ENCODE data around the gene ATP5F1B. TPM values are rescaled to one million over a fixed set of nuclear protein-coding genes. Genes with fewer than 3 reads are reported as not detected.

ATP5F1B gene
- total and polyA plus RNA-seq, 2 of the 8 experiments (the other 6 are each of a cell fraction or from before 2014, with no cell fraction given) = 900 to 1,522 TPM

GRCh38 chr12:56631790-56632700 lies 13.7 kb downstream of the ATP5F1B start:
- Histone ChIP-seq H3K4me1 (replicated peaks in 1 of 4; ENCODE audit: control insufficient read depth in 3 of 4, insufficient read depth in 4 of 4, low read length in 3 of 4) (peaks cover 14 to 44% (median 33%) of the 10 kb centered on the region in 4 experiments), H3K27ac (ENCODE audit: low read depth, low read length) (no peak overlapping the region)
- WGBS, 2 experiments (ENCODE audit: extremely low coverage in 1 of 2, insufficient coverage in 1 of 2, insufficient read length in 1 of 2, insufficient replicate concordance in 2 of 2, low coverage in 1 of 2, low lambda C conversion rate in 2 of 2, missing lambda C conversion rate in 1 of 2) = 15% methylated on average over 9 of the region's 13 CpGs; no CpG with 5 or more reads in 1 of the 2 experiments

More at GRCh38 chr12:56631790-56632700, 13.7 kb downstream of the ATP5F1B start:
- Histone ChIP-seq H3K4me2 (ENCODE audit: insufficient read depth in 1 of 2, low read depth in 2 of 2, low read length in 2 of 2) (peak overlapping the region; percentile 98 to 99), H3K14ac (ENCODE audit: insufficient read length) (no peak overlapping the region), H3K36me3 (ENCODE audit: control insufficient read depth in 2 of 4, insufficient read depth in 4 of 4, low read length in 3 of 4) (no peaks in the 10 kb centered on the region), H3K9me3 (ENCODE audit: insufficient read depth in 2 of 2, low read depth in 1 of 2, low read length in 1 of 2) (no peaks in the 10 kb centered on the region), H2BK120ac (replicated peaks; ENCODE audit: low read depth, low read length) (no peak overlapping the region), H2BK12ac (ENCODE audit: low read depth, low read length) (peak overlapping the region; percentile 78; the same call in 1 of the 2 replicates), H3K4ac (replicated peaks; ENCODE audit: insufficient read length, low read depth, low read length) (no peak overlapping the region), H3K79me1 (ENCODE audit: low read depth, low read length) (no peaks in the 10 kb centered on the region), H2AFZ (ENCODE audit: low read length) (no peak overlapping the region), H4K91ac (replicated peaks; ENCODE audit: insufficient read length, low read length) (no peak overlapping the region), H4K5ac (ENCODE audit: insufficient read length, low read depth, low read length) (peak overlapping the region; percentile 0), H3K79me2 (ENCODE audit: control insufficient read depth in 1 of 2, insufficient read depth in 2 of 2, low read length in 2 of 2) (peaks cover 9 to 40% of the 10 kb centered on the region in 2 experiments), H3K56ac (replicated peaks; ENCODE audit: insufficient read length, low read depth, low read length) (no peak overlapping the region), H3K4me3 (ENCODE audit: extremely low read depth in 1 of 4, insufficient read depth in 2 of 4, low read depth in 3 of 4, low read length in 4 of 4) (peak overlapping the region in 2 of 4 experiments; percentile 12 to 89; a peak in 4 of 8 replicates), H3K27me3 (replicated peaks in 1 of 4; ENCODE audit: control insufficient read depth in 3 of 4, extremely low read depth in 1 of 4, insufficient read depth in 3 of 4, low read length in 3 of 4) (no peaks in the 10 kb centered on the region), H2BK5ac (ENCODE audit: low read depth, low read length) (peak overlapping the region; percentile 38; the same call in 1 of the 2 replicates), H2BK20ac (ENCODE audit: low read length) (no peak overlapping the region), H3K23me2 (ENCODE audit: low read depth, low read length) (peaks cover 23% of the 10 kb centered on the region), H4K8ac (ENCODE audit: extremely low read depth, insufficient read depth, low read length) (no peak overlapping the region), H4K20me1 (replicated peaks in 1 of 2; ENCODE audit: control insufficient read depth in 1 of 2, insufficient read depth in 2 of 2, low read length in 2 of 2) (peaks cover 0 to 4% of the 10 kb centered on the region in 2 experiments), H3K23ac (ENCODE audit: insufficient read length) (no peak overlapping the region), H3K9ac (replicated peaks in 1 of 4; ENCODE audit: extremely low read depth in 1 of 4, low read depth in 3 of 4, low read length in 3 of 4) (no peak overlapping the region; a peak in 1 of 7 replicates), H2AK5ac (ENCODE audit: low read depth, low read length) (0 out of 2 replicates have a peak overlapping the region, but pooled peaks have one; percentile 20), H3K18ac (ENCODE audit: extremely low read depth, low read length) (peak overlapping the region; percentile 28; the same call in 1 of the 2 replicates), H2BK15ac (ENCODE audit: low read length) (peak overlapping the region; percentile 2; the same call in 1 of the 2 replicates)
- no peak for TF ChIP-seq EZH2 (IDR thresholded peaks at IDR 0.05; ENCODE audit: low read depth, low read length, severe bottlenecking)
- TF ChIP-seq POU5F1 (IDR thresholded peaks at IDR 0.05; ENCODE audit: low read depth, low read length) = no peak
- peak; percentile 43; the same call in 1 of the 2 replicates for TF ChIP-seq EGR1 (IDR thresholded peaks at IDR 0.05; ENCODE audit: borderline replicate concordance, low read depth, low read length)
- peak; percentile 58; the same call in 1 of the 2 replicates for TF ChIP-seq BACH1 (IDR thresholded peaks at IDR 0.05; ENCODE audit: low read length)
- TF ChIP-seq SP1 (IDR thresholded peaks at IDR 0.05; ENCODE audit: low read depth, low read length) = peak; percentile 74; the same call in 1 of the 2 replicates
- TF ChIP-seq HDAC2 (IDR thresholded peaks at IDR 0.05; ENCODE audit: borderline replicate concordance in 1 of 2, low read depth in 2 of 2, low read length in 2 of 2) = 0 out of 4 replicates have a peak, but pooled peaks of 1 of the 2 experiments have one; percentile 65
- CTCF ChIA-PET (ENCODE audit: partially characterized antibody) = interaction anchor here (0.6 to 7.4 kb wide), 4 partner anchors 8 to 97 kb away, joined by 3 to 107 read pairs (median 6); partner anchors contain the start of gene ATP5F1B
- peak in 1 of 2 experiments; percentile 77 for DNase-seq (ENCODE audit: low read depth in 1 of 2, low spot score in 2 of 2)
- POLR2A ChIA-PET (ENCODE audit: partially characterized antibody) = interaction anchor here (1.0 to 5.8 kb wide), 4 partner anchors 13 to 91 kb away, joined by 3 to 60 read pairs (median 4); partner anchors contain the start of gene ATP5F1B
- no peak for FAIRE-seq
